GM12865 (cell line): ENCODE results near the gene PPFIBP1.

Experiments
- DNase-seq: peaks from one replicate; pipeline ENCODE4 v3.0.0; 2010; ENCODE audit warnings: low read depth
- H3K4me3 ChIP-seq: 2 replicates; pipeline ENCODE4 v1.5.1; 2011; ENCODE audit warnings: mild to moderate bottlenecking, low read depth, low read length, control low read depth
- CTCF ChIP-seq: IDR thresholded peaks from 2 replicates; pipeline ENCODE4 v1.5.1; 2011; ENCODE audit warnings: low read length, control low read depth, low read depth, inconsistent platforms; ENCODE audit not compliant: insufficient read depth; ENCODE audit errors: missing control alignments

The PPFIBP1 gene

GRCh38 chr12:27502021-27502435, 22.0 kb upstream of the PPFIBP1 start:
- DNase-seq: no peak
- TF ChIP-seq CTCF: no peak
- H3K4me3 ChIP-seq: no peak overlapping the region

- no peak for DNase-seq
- TF ChIP-seq CTCF: no peak
- no peak overlapping the region for H3K4me3 ChIP-seq
These were observed 19.5 kb upstream of the PPFIBP1 start for GRCh38 chr12:27504507-27504906.

DNA sequence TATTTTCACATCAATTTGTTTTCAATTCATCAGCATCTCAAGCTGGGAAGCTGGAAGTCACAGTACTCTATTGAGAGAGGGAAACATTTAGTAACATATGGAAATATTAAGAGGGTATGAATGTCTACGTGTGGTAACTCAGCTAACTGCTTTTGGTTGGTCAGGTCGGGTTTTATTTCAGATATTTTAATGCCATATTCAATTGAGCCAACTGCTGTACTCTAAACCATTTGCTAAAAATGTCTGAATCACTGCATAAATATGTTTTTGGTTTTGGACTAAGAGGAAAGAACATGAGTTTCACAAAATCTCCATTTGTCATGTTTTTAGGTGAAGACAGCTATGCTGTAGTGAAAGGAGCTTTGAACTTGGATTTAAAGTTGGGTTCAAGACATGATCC, 18.9 kb upstream of the PPFIBP1 start:
- H3K4me3 ChIP-seq: no peak overlapping the region
- no peak for TF ChIP-seq CTCF
- DNase-seq: no peak

- H3K4me3 ChIP-seq: no peak overlapping the region
- DNase-seq: no peak
- no peak for TF ChIP-seq CTCF
These were observed 18.2 kb upstream of the PPFIBP1 start for GRCh38 chr12:27505761-27506160.

DNA sequence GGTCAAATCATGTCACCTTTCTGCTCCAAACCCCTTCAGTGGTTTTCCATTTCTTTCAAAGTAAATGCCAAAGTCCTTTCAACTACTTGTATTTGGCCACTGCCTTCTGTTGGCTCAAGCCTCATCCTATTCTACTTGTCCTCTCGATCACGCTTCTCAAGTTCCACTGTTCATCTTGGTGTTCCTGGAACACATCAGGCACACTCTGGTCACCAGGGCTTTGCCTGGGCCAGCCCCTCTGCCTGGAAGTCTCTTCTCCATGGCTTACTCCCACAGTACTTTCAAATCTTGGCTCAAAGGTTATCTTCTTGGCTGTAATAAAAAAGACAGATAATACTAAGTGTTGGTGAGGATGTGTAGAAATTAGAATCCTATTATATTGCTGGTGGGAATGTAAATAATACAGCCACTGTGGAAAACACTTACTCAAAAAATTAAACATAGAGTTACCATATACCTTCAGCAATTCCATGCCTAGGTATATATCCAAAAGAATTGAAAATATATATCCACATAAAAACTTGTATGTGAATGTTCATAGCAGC, 17.3 kb upstream of the PPFIBP1 start:
- DNase-seq: no peak
- no peak for TF ChIP-seq CTCF
- no peak overlapping the region for H3K4me3 ChIP-seq

DNA sequence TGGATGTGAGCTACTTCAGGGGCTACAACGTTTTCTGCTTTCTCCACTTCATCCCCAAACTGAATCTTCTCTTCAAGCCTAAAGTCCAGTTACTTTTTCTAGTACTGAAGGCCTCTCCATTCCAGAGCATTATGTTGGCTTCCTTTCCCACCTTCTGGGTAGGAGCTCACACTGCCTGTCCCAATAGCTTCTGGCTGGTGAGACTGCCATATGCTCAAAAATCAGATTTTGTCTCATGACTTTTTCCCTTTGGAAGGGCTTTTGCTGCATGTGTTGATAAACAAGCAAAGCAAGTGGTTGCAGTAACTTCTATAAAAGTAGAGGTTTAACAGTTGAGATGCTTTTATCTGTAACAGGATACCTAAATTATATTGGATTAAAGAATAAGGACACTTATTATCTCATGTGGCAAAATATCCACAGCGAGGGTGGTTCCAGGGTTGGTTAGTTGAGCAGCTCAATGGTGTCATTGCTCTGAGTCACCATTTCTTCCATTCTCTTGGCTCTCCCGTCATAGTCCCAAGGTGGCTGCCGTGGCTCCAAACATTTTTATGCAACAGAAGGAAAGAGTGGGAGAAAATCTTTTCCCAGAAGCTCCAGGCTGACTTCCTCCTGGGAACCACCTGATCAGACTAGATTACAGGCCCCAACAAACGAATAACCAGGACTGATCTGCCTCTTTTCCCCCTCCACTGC, 15.1 kb upstream of the PPFIBP1 start:
- no peak for DNase-seq
- no peak for TF ChIP-seq CTCF

More for the DNA sequence above, 15.1 kb upstream of the PPFIBP1 start:
- H3K4me3 ChIP-seq: no peak overlapping the region
